HCT116 (cell line): ENCODE measurements around the gene CA5B. TPM values are rescaled to one million over a fixed set of nuclear protein-coding genes. Genes with fewer than 3 reads are reported as not detected.

ENCODE experiments used
- ATAC-seq: fragments of 200-7000 bp; cut with Tn5 transposase; 2 replicates; pipeline ENCODE4 v1.9.1; 2020; ENCODE audit warnings: mild to moderate bottlenecking, moderate library complexity
- BruUV-seq: library from RNA; stranded (reverse); fragments of 400-500 nt; replicated peaks from 2 replicates; lab custom pipeline; 2021; lab: Mats Ljungman, UMichigan
- CTCF ChIA-PET: fragments of 300-600 bp; sonication (Branson Sonifier 250); formaldehyde crosslinking; loops from one replicate; lab custom pipeline; 2021; ENCODE audit warnings: antibody characterized with exemption; lab: Charles Lee
- POLR2A ChIA-PET: fragments of 300-600, 350-600 bp; sonication (Branson Sonifier 250); formaldehyde crosslinking; loops from one replicate; lab custom pipeline; 2021; ENCODE audit warnings: antibody characterized with exemption; lab: Charles Lee
- RAD21 ChIA-PET, 2 experiments: fragments of 300-600 bp; sonication (Branson Sonifier 250); formaldehyde crosslinking; loops; one replicate each; lab custom pipeline; 2023; ENCODE audit warnings: low total read pairs in 2 of 2; ENCODE audit not compliant: uncharacterized antibody in 2 of 2, unreplicated experiment in 2 of 2, low non-redundant PET in 1 of 2; lab: Charles Lee
- DNase-seq: peaks from one replicate; pipeline ENCODE4 v3.0.0-alpha.2; 2010; ENCODE audit warnings: low read depth, low spot score
- H2AFZ ChIP-seq: fragments of 200-600 bp; shearing (Covaris generic), sonication (generic); 2 replicates; pipeline ENCODE4 v1.6.1; 2017; ENCODE audit warnings: low read depth, mixed run types, mixed read lengths, antibody characterized with exemption, low read length; ENCODE audit not compliant: poor library complexity, severe bottlenecking
- H3K27ac ChIP-seq: 2 replicates; pipeline ENCODE4 v1.5.1; 2012; ENCODE audit warnings: low read depth, low read length
- H3K27me3 ChIP-seq: fragments of 200-600 bp; sonication (generic); 2 replicates; pipeline ENCODE4 v1.6.1; 2016; ENCODE audit warnings: mixed run types, low read length, mixed read lengths; ENCODE audit not compliant: insufficient read depth
- H3K36me3 ChIP-seq, 2 experiments: fragments of 200-500 bp in 1 of 2; fragments of 200-600 bp in 1 of 2; sonication (Bioruptor generic) in 1 of 2; sonication (generic) in 1 of 2; 2 replicates each; pipeline versions ENCODE4 v1.5.1 to v1.6.1; 2014 to 2016; ENCODE audit warnings: low read length in 2 of 2, inconsistent platforms in 1 of 2, mixed read lengths in 1 of 2, mixed run types in 1 of 2; ENCODE audit not compliant: insufficient read depth in 2 of 2, control insufficient read depth in 1 of 2
- H3K4me1 ChIP-seq, 2 experiments: fragments of 200-600 bp in 1 of 2; sonication (generic) in 1 of 2; 2 replicates each; pipeline versions ENCODE4 v1.5.1 to v1.6.1; 2012 to 2017; ENCODE audit warnings: low read length in 2 of 2, inconsistent platforms in 1 of 2, mild to moderate bottlenecking in 1 of 2, mixed read lengths in 1 of 2, mixed run types in 1 of 2, moderate library complexity in 1 of 2; ENCODE audit not compliant: insufficient read depth in 2 of 2, control insufficient read depth in 1 of 2
- H3K4me2 ChIP-seq: fragments of 200-600 bp; sonication (generic); 2 replicates; pipeline ENCODE4 v1.6.1; 2017; ENCODE audit warnings: mixed run types, low read length, mixed read lengths
- H3K4me3 ChIP-seq, 2 experiments: fragments of 200-600 bp in 1 of 2; sonication (generic) in 1 of 2; replicated peaks in 1 of 2; 2 replicates each; pipeline ENCODE4 v1.5.1; 2011 to 2016; ENCODE audit warnings: low read length in 2 of 2, control low read depth in 1 of 2, low read depth in 1 of 2, mild to moderate bottlenecking in 1 of 2, mixed read lengths in 1 of 2, mixed run types in 1 of 2
- H3K79me2 ChIP-seq: fragments of 200-600 bp; sonication (generic); 2 replicates; pipeline ENCODE4 v1.6.1; 2017; ENCODE audit warnings: mild to moderate bottlenecking, mixed run types, low read length, moderate library complexity, mixed read lengths; ENCODE audit not compliant: insufficient read depth
- H3K9ac ChIP-seq: fragments of 200-600 bp; sonication (generic); 2 replicates; pipeline ENCODE4 v1.6.1; 2016; ENCODE audit warnings: low read length, mixed read lengths
- H3K9me2 ChIP-seq: fragments of 200-600 bp; sonication (generic), shearing (Covaris generic); 2 replicates; pipeline ENCODE4 v1.6.1; 2017; ENCODE audit warnings: mixed run types, mild to moderate bottlenecking, moderate library complexity; ENCODE audit not compliant: insufficient read depth
- H3K9me3 ChIP-seq, 2 experiments: fragments of 200-500 bp in 1 of 2; fragments of 200-600 bp in 1 of 2; sonication (Bioruptor generic) in 1 of 2; sonication (generic) in 1 of 2; 2 replicates each; pipeline ENCODE4 v1.6.1; 2014 to 2017; ENCODE audit warnings: low read length in 2 of 2, mixed read lengths in 2 of 2, inconsistent platforms in 1 of 2, low read depth in 1 of 2, mild to moderate bottlenecking in 1 of 2, mixed run types in 1 of 2, moderate library complexity in 1 of 2; ENCODE audit not compliant: control insufficient read depth in 1 of 2, insufficient read depth in 1 of 2
- H4K20me1 ChIP-seq: fragments of 200-600 bp; sonication (generic), shearing (Covaris generic); 2 replicates; pipeline ENCODE4 v1.6.1; 2017; ENCODE audit warnings: mixed run types, mild to moderate bottlenecking, moderate library complexity; ENCODE audit not compliant: insufficient read depth
- EZH2phosphoT487 ChIP-seq: fragments of 200-600 bp; IDR thresholded peaks from 2 replicates; pipeline ENCODE4 v1.6.1; 2018; ENCODE audit warnings: antibody characterized with exemption, borderline replicate concordance
- FOSL1 ChIP-seq: IDR thresholded peaks from 2 replicates; pipeline ENCODE4 v1.6.1; 2012; ENCODE audit warnings: low read depth
- RAD21 ChIP-seq: IDR thresholded peaks from 2 replicates; pipeline ENCODE4 v1.6.1; 2012; ENCODE audit warnings: low read depth, mild to moderate bottlenecking
- TCF7L2 ChIP-seq: IDR thresholded peaks from 2 replicates; pipeline ENCODE4 v1.7.0; 2011; ENCODE audit warnings: borderline replicate concordance, inconsistent platforms; ENCODE audit not compliant: insufficient read depth, insufficient read length; ENCODE audit errors: extremely low read depth
- YY1 ChIP-seq: IDR thresholded peaks from 2 replicates; pipeline ENCODE4 v1.6.1; 2011; ENCODE audit warnings: low read length, low read depth, moderate library complexity, mild to moderate bottlenecking; ENCODE audit not compliant: insufficient replicate concordance; ENCODE audit errors: extremely low read depth
- intact Hi-C: fragments of 100-400 bp; cut with micrococcal nuclease; formaldehyde crosslinking; loops from 2 replicates; pipeline ENCODE4 v1.10.0; 2022
- total RNA-seq: library from RNA; stranded (reverse); gene quantifications from one replicate; pipeline ENCODE4 v1.2.1, GENCODE V29; 2021; ENCODE audit not compliant: unreplicated experiment
- TF ChIP-seq, protein P1 (sequence below), 3 experiments: fragments of 200-600 bp in 1 of 3; sonication (generic) in 1 of 3; IDR thresholded peaks in 2 of 3; conservative IDR thresholded peaks in 1 of 3; 2 replicates each; pipeline ENCODE4 v1.5.1; 2012 to 2017; ENCODE audit warnings: low read depth in 2 of 3, low read length in 2 of 3, antibody characterized with exemption in 1 of 3, borderline replicate concordance in 1 of 3, control low read depth in 1 of 3, mild to moderate bottlenecking in 1 of 3, mixed read lengths in 1 of 3, mixed run types in 1 of 3, moderate library complexity in 1 of 3; ENCODE audit not compliant: insufficient read depth in 1 of 3
- TF ChIP-seq, protein P2 (sequence below): IDR thresholded peaks from 2 replicates; pipeline ENCODE4 v1.6.1; 2012

The CA5B gene
- total RNA-seq, 1 experiment from 2014 or later = 5.5 TPM

DNA sequence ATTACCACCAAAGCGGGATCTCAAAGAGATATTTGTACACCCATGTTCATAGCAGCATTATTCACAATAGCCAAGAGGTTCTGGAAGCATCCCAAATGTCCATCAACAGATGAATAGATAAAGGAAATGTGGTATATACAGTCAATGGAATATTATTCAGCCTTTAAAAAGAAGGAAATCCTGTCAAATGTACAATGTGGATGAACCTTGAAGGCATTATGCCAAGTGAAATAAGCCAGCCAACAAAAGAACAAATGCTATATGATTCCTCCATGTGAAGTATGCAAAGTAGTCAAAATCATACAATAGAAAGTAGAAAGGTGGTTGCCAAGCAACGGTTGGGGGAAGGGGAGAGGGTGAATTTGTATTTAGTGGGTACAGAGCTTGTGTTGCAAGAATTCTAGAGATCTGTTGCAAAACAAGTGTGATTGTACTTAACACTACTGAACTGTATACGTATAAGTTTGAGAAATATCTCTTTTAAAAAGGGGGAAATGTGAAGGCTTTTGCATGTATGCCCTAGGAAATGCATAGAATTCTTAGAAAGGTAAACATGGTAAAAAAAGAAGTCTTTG, 47.2 kb downstream of the CA5B start (continued):
- TF ChIP-seq, protein P1, sequence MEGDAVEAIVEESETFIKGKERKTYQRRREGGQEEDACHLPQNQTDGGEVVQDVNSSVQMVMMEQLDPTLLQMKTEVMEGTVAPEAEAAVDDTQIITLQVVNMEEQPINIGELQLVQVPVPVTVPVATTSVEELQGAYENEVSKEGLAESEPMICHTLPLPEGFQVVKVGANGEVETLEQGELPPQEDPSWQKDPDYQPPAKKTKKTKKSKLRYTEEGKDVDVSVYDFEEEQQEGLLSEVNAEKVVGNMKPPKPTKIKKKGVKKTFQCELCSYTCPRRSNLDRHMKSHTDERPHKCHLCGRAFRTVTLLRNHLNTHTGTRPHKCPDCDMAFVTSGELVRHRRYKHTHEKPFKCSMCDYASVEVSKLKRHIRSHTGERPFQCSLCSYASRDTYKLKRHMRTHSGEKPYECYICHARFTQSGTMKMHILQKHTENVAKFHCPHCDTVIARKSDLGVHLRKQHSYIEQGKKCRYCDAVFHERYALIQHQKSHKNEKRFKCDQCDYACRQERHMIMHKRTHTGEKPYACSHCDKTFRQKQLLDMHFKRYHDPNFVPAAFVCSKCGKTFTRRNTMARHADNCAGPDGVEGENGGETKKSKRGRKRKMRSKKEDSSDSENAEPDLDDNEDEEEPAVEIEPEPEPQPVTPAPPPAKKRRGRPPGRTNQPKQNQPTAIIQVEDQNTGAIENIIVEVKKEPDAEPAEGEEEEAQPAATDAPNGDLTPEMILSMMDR (IDR thresholded peaks at IDR 0.05 in 2 of 3, conservative IDR thresholded peaks at IDR 0.05 in 1 of 3; ENCODE audit: borderline replicate concordance in 1 of 3, insufficient read depth in 1 of 3, low read depth in 2 of 3, low read length in 2 of 3) = no peak
- TF ChIP-seq FOSL1 (no peak), TCF7L2 (no peak), RAD21 (no peak), YY1 (no peak)
- TF ChIP-seq, protein P2, sequence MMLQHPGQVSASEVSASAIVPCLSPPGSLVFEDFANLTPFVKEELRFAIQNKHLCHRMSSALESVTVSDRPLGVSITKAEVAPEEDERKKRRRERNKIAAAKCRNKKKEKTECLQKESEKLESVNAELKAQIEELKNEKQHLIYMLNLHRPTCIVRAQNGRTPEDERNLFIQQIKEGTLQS = no peak
- TF ChIP-seq, all 23 proteins: peak for 0

DNA sequence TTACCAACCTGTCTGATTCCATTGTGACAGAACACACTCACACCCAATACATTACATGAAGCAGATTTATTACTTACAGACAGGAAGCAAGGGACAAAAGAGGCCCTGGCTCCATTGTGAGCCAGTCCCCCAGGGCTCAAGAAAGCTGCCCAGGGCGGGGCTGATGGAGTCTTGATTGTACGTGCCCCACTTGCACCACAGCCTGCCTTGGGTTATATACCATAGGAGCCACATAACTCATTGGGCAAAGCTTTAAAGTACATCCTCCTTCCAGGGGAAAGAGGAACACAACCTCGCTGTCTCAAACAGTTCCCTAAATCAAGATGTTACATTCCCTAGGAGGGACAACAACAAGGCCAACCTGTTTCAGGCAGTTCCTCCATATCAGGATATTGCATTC, 48.8 kb downstream of the CA5B start:
- RAD21 ChIA-PET = no interaction called here
- no peak for TF ChIP-seq EZH2phosphoT487
- Histone ChIP-seq H3K4me1 (peaks cover 4 to 5% of the 10 kb centered on the region in 2 experiments; a peak in 2 of 4 replicates), H3K4me3 (no peak overlapping the region), H3K79me2 (no peaks in the 10 kb centered on the region), H3K9me2 (no peaks in the 10 kb centered on the region), H2AFZ (no peak overlapping the region), H4K20me1 (no peaks in the 10 kb centered on the region), H3K4me2 (no peak overlapping the region), H3K27ac (no peak overlapping the region), H3K9me3 (no peaks in the 10 kb centered on the region), H3K9ac (no peak overlapping the region), H3K36me3 (no peaks in the 10 kb centered on the region), H3K27me3 (no peaks in the 10 kb centered on the region)
- POLR2A ChIA-PET = no interaction called here
- no TSS peak for BruUV-seq
- no peak for DNase-seq
- intact Hi-C loops = no loop called here
- no peak for ATAC-seq
- CTCF ChIA-PET = no interaction called here
